Ureter (tissue), 1 donor: Measurements from ENCODE around the gene FYCO1. TPM values are rescaled to one million over a fixed set of nuclear protein-coding genes. Genes with fewer than 3 reads are reported as not detected.

ENCODE experiments used
- DNase-seq: peaks from one replicate; pipeline ENCODE4 v3.0.0-alpha.2; 2020; ENCODE audit warnings: low spot score
- total RNA-seq: library from RNA; stranded (reverse); gene quantifications from one replicate; pipeline ENCODE4 v1.2.4, GENCODE V29; 2023
- donor health status: DM: yes; HTN: yes; CAD: no.

Gene FYCO1
- total RNA-seq, 1 donor from 2014 or later, result 62.0 TPM

DNA sequence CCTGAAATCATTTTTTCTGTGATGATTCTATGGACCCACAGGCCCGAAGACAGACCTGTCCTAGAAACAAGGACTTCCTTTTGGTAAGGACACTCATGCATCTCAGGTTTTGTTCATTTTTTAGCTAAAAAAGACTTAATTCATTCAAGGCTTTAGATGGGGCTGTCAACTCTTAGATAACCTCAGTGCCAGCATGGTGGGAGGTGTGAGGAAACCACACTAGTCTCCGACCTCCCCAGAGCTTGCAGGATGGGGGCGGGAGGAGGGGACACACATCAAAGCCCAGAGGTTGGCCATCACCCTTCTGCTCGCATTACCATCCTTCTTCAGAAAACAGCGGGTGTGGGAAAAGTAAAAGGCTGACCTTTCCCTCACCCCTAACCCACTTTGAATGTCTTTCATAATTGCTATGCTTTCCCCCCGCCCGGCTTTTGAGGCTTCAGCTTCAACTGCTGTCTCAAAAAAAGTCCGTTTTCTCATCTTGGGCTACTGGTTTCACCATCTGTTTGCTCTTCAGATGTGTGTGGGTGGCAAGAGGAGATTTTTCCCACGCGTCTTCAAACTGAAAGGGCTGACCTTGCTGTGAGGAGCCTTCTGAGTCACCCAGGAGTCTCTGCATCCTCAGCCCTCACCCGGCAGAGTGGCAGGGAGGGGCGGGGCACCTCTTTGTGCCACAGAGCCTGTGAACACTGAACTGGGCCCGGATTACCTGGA is 79.9 kb downstream of the FYCO1 start:
- no peak for DNase-seq

DNA sequence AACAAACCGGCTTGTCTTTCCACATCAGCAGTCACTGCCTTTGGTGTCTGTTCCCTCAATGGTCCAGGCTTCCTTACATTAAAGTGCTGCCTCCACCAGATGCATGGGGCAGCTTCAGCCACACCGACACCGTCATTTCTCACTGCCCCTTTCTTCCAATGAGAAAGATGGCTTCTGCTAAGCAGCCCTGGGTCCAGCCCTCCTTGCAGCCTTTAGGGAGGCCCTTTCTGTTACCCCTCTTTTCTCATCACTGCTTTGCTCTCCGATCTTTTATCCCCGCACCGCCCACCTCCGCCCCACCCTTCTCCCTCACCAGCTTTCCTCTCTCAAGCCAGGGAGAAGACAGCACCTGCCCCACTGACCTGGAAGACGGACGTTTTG is 80.6 kb downstream of the FYCO1 start:
- no peak for DNase-seq

GRCh38 chr3:45914362-45915058 is 81.1 kb downstream of the FYCO1 start:
- DNase-seq, result no peak

- DNase-seq, result no peak
Observed at GRCh38 chr3:45912435-45912834, 83.2 kb downstream of the FYCO1 start.

- DNase-seq, result no peak
Observed at GRCh38 chr3:45911511-45912226, 84.0 kb downstream of the FYCO1 start.

DNA sequence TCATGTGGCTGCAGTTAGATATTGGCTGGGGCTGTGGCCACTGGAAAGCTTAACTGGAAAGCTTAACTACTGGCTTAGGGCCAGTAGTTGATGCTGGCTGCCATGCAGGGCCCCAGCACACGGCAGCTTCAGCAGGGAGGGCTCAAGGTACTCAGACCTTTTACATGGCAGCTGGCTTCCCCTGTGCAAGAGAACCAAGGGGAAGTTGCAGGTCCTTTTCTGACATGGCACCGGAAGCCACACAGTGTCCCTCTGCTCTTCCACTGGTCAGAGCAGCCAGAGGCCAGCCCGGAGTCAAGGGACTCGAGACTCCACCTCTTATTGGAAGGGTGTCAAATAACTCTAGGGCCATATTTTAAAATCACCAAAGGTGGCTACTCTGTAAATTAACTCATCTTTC is 84.7 kb downstream of the FYCO1 start:
- no peak for DNase-seq

GRCh38 chr3:45909542-45909941 is 86.1 kb downstream of the FYCO1 start:
- no peak for DNase-seq

- DNase-seq, result no peak
Observed at GRCh38 chr3:45908761-45909160, 86.9 kb downstream of the FYCO1 start.

- DNase-seq, result no peak
Observed at GRCh38 chr3:45907769-45908705, 87.6 kb downstream of the FYCO1 start.

DNA sequence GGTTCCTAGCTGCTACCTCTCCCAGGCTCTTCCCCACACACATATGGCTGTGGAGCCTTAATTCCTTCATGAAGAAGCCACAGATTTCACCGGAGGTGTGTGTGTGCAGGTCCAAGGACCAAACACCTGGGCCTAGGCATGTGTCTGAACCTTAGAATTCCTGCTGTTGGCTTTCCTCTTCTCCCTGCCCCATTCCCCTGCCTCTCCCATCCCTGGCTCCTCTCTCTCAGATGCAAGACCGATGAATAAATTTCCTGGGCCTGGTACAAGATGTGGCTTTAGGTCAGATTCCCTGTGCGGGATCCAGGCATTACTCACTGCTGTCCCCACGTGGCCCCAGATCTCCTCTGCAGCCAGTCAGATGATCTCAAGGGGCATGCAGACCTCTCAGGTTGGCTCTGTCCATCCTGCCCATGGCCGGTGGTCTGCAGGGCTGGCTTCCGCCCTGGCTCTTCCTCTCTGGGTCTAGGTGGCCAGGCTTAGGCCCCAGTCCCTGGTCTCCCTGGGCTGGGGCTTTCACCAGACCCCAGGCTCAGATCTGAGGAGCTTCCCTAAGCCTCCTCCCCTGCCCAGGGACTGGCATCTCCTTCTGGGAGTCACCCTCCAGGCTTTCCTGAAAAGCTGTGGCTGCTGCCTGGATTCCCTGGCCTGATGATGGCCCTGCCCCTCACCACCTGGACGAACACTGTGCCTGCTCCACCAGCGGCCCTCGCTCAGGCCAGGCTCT is 88.8 kb downstream of the FYCO1 start:
- DNase-seq, result no peak

DNA sequence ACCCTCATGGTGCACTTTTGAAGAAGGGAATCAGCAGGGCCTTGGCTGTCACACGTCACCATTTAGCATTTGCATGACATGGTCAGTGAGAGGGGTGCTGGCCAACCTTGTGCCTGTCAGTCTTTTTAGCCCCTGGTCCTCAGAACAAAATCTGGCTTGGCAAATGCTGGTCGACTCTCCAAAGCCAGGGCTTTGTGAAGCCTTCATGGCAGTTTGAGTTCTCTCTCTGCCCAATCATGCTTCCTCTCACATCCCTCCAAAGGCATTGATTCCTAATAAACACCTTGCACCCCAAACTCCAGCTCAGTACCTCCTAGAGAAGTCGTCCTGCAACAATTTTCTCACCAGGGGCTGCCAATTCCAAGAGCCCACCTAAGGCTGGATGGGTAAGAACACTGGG is 89.9 kb downstream of the FYCO1 start:
- no peak for DNase-seq

- no peak for DNase-seq
Observed at GRCh38 chr3:45904931-45905330, 90.7 kb downstream of the FYCO1 start.

- no peak for DNase-seq
Observed at GRCh38 chr3:45896956-45897355, 98.7 kb downstream of the FYCO1 start.

DNA sequence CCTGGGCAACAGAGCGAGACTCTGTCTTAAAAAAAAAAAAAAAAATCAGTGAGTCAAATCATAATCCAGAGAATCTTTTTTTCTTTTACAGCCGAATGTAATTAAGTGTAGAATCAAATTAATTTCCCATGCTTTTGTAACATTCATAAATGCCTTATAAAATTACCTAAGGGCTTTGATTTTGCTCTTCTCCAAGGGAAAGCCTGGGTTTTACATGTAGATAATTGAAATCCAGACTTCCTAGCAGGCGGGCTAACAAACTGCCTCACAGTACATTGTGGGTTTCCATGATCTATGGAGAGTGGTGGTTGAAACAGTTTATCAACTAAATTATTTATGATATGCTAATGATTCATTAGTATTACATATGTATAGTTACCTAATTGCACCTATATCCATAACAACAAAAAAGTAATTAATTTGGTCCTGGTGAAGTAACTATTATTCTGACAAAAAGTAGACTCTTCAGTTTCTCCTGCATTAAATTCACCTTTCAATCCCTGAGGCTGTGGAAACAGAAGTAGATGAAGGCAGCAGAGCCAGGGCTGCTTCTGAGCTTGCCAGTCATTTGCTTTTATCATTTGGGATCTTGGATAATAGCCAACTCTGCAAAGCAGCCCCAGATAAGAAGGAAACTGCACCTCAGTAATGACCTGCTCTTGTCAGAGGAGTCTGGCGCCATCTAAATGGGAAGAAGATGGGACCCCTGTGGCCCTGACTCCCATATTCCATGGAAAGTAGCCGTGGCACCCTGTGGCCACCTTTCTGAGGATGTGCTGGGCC is 99.7 kb downstream of the FYCO1 start:
- DNase-seq, result no peak

DNA sequence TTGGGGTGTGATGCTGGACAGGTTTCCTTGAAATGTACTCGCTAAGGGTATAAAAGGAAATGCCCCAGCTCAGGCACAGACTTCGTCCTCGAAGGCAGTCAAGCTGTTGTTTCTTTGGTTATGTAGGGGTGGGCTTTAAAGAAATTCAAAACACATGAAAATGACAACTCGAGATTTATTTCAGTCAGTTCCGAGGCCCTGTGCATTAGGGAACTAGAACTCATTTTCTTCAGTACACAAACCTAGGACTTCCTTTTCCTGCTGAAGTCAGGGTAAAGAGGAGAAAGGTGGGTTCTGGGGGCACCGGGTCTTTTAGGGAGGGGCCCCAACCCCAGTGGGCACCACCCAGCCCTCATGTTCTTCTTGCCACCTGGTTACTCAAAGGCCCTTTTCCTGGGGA is 101.6 kb downstream of the FYCO1 start:
- no peak for DNase-seq

GRCh38 chr3:45892161-45892560 is 103.5 kb downstream of the FYCO1 start:
- DNase-seq, result no peak

DNA sequence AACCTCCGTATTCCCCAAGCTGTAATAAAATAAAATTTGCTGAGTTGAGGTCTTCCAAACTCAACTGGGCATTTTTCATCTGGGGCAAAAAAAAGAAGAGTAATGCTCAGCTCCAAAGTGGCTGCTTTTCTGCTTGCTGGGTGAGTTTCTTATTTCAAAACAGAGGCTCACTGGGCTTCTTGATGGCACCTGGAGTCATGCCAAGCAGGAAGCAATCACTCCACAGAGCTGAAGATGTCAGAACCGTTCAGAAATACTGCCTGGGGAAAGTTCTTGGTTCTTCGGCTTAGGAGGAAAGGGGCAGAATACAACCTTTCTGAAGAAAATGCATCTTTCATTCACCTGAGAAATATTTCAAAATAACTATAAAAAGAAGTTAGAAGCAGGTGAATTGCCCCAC is 105.2 kb downstream of the FYCO1 start:
- no peak for DNase-seq

GRCh38 chr3:45889337-45889736 is 106.3 kb downstream of the FYCO1 start:
- DNase-seq, result no peak

- DNase-seq, result no peak
Observed at GRCh38 chr3:45887759-45888511, 107.7 kb downstream of the FYCO1 start.

GRCh38 chr3:45887285-45887684 is 108.3 kb downstream of the FYCO1 start:
- no peak for DNase-seq
